HL-60 (cell line): Measurements from ENCODE around the gene FBXW7.

Experiments
- DNase-seq, 2 experiments: peaks; one replicate each; pipeline ENCODE4 v3.0.0-alpha.2; 2010 to 2020; ENCODE audit warnings: low read depth in 1 of 2, low spot score in 1 of 2
- H3K27ac ChIP-seq: fragments of 250-450 bp; sonication (Bioruptor Pico); replicated peaks from 2 replicates; pipeline ENCODE4 v1.5.1; 2020; ENCODE audit warnings: mild to moderate bottlenecking, moderate library complexity
- H3K27me3 ChIP-seq: fragments of 250-450 bp; sonication (Bioruptor Pico); 2 replicates; pipeline ENCODE4 v1.5.1; 2021; ENCODE audit warnings: mild to moderate bottlenecking, moderate library complexity; ENCODE audit not compliant: insufficient read depth, poor library complexity, severe bottlenecking
- H3K4me3 ChIP-seq: replicated peaks from 2 replicates; pipeline ENCODE4 v1.5.1; 2011; ENCODE audit warnings: mild to moderate bottlenecking, control low read depth, low read length; ENCODE audit not compliant: insufficient read depth
- GABPA ChIP-seq: IDR thresholded peaks from 2 replicates; pipeline ENCODE4 v1.6.1; 2012; ENCODE audit warnings: low read depth
- POLR2AphosphoS5 ChIP-seq: IDR thresholded peaks from 2 replicates; pipeline ENCODE4 v1.6.1; 2012; ENCODE audit warnings: low read depth
- SPI1 ChIP-seq: IDR thresholded peaks from 2 replicates; pipeline ENCODE4 v1.6.1; 2012; ENCODE audit warnings: low read depth, mild to moderate bottlenecking, borderline replicate concordance
- TF ChIP-seq, protein P1 (sequence below): IDR thresholded peaks from 2 replicates; pipeline ENCODE4 v1.6.1; 2012; ENCODE audit warnings: low read depth; ENCODE audit not compliant: insufficient replicate concordance
- TF ChIP-seq, protein P2 (sequence below): IDR thresholded peaks from one replicate; pipeline ENCODE4 v1.5.1; 2011; ENCODE audit warnings: low read length, control low read depth, inconsistent platforms; ENCODE audit not compliant: insufficient read depth

Gene FBXW7

GRCh38 chr4:152525878-152526277, 10.0 kb downstream of the FBXW7 start:
- H3K27ac ChIP-seq: no peak overlapping the region
- DNase-seq: no peak
- no peak overlapping the region for H3K4me3 ChIP-seq
- TF ChIP-seq, protein P1, sequence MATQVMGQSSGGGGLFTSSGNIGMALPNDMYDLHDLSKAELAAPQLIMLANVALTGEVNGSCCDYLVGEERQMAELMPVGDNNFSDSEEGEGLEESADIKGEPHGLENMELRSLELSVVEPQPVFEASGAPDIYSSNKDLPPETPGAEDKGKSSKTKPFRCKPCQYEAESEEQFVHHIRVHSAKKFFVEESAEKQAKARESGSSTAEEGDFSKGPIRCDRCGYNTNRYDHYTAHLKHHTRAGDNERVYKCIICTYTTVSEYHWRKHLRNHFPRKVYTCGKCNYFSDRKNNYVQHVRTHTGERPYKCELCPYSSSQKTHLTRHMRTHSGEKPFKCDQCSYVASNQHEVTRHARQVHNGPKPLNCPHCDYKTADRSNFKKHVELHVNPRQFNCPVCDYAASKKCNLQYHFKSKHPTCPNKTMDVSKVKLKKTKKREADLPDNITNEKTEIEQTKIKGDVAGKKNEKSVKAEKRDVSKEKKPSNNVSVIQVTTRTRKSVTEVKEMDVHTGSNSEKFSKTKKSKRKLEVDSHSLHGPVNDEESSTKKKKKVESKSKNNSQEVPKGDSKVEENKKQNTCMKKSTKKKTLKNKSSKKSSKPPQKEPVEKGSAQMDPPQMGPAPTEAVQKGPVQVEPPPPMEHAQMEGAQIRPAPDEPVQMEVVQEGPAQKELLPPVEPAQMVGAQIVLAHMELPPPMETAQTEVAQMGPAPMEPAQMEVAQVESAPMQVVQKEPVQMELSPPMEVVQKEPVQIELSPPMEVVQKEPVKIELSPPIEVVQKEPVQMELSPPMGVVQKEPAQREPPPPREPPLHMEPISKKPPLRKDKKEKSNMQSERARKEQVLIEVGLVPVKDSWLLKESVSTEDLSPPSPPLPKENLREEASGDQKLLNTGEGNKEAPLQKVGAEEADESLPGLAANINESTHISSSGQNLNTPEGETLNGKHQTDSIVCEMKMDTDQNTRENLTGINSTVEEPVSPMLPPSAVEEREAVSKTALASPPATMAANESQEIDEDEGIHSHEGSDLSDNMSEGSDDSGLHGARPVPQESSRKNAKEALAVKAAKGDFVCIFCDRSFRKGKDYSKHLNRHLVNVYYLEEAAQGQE: no peak
- no peak for TF ChIP-seq SPI1
- TF ChIP-seq GABPA: no peak
- no peak for TF ChIP-seq POLR2AphosphoS5
- TF ChIP-seq, protein P2, sequence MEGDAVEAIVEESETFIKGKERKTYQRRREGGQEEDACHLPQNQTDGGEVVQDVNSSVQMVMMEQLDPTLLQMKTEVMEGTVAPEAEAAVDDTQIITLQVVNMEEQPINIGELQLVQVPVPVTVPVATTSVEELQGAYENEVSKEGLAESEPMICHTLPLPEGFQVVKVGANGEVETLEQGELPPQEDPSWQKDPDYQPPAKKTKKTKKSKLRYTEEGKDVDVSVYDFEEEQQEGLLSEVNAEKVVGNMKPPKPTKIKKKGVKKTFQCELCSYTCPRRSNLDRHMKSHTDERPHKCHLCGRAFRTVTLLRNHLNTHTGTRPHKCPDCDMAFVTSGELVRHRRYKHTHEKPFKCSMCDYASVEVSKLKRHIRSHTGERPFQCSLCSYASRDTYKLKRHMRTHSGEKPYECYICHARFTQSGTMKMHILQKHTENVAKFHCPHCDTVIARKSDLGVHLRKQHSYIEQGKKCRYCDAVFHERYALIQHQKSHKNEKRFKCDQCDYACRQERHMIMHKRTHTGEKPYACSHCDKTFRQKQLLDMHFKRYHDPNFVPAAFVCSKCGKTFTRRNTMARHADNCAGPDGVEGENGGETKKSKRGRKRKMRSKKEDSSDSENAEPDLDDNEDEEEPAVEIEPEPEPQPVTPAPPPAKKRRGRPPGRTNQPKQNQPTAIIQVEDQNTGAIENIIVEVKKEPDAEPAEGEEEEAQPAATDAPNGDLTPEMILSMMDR: no peak
- H3K27me3 ChIP-seq: no peaks in the 10 kb centered on the region

GRCh38 chr4:152524427-152524826, 11.5 kb downstream of the FBXW7 start:
- no peak for TF ChIP-seq SPI1
- TF ChIP-seq, protein P1: no peak
- TF ChIP-seq, protein P2: no peak
- no peak for TF ChIP-seq GABPA
- TF ChIP-seq POLR2AphosphoS5: no peak
- H3K27me3 ChIP-seq: no peaks in the 10 kb centered on the region
- no peak for DNase-seq
- H3K27ac ChIP-seq: no peak overlapping the region
- no peak overlapping the region for H3K4me3 ChIP-seq

- Histone ChIP-seq H3K27me3 (no peaks in the 10 kb centered on the region), H3K27ac (no peak overlapping the region), H3K4me3 (no peak overlapping the region)
- DNase-seq: no peak
- TF ChIP-seq POLR2AphosphoS5 (no peak), GABPA (no peak), SPI1 (no peak)
- TF ChIP-seq, protein P1: no peak
- TF ChIP-seq, protein P2: no peak
Observed at GRCh38 chr4:152523731-152524130, 12.2 kb downstream of the FBXW7 start.
